Thoracic aorta (tissue), 2 donors: ENCODE measurements around the gene CPM. TPM values are rescaled to one million over a fixed set of nuclear protein-coding genes. Genes with fewer than 3 reads are reported as not detected.
"Not testable (repeated sequence)": the region's sequence is repeated elsewhere in the genome, so short reads cannot be mapped to it uniquely, and the experiment has no call there.

ENCODE experiments used
- ATAC-seq: fragments of 150-250 bp; one replicate; pipeline ENCODE4 v1.8.0; 2017; ENCODE audit warnings: low read depth; ENCODE audit not compliant: insufficient number of reproducible peaks, low FRiP score
- DNase-seq: peaks from one replicate; pipeline ENCODE4 v3.0.0-alpha.2; 2020; ENCODE audit warnings: low spot score
- H3K27ac ChIP-seq, 2 donors: fragments of 200-600 bp; sonication (generic); 1 replicate in 1 of 2; 2 replicates in 1 of 2; pipeline ENCODE4 v1.5.1; 2016; ENCODE audit warnings: mild to moderate bottlenecking in 2 of 2, moderate library complexity in 2 of 2
- H3K27me3 ChIP-seq: fragments of 200-600 bp; sonication (generic); replicated peaks from 2 replicates; pipeline ENCODE4 v1.6.0; 2016; ENCODE audit warnings: mild to moderate bottlenecking; ENCODE audit not compliant: insufficient read depth
- H3K36me3 ChIP-seq: fragments of 200-600 bp; sonication (generic); one replicate; pipeline ENCODE4 v1.5.1; 2016
- H3K4me1 ChIP-seq, 2 donors: fragments of 200-600 bp; sonication (generic); 1 replicate in 1 of 2; 2 replicates in 1 of 2; pipeline versions ENCODE4 v1.5.1 to v1.6.0; 2016; ENCODE audit warnings: low read depth in 2 of 2, mild to moderate bottlenecking in 1 of 2; ENCODE audit not compliant: control insufficient read depth in 1 of 2
- H3K4me3 ChIP-seq: fragments of 200-600 bp; sonication (generic); 2 replicates; pipeline ENCODE4 v1.5.1; 2016; ENCODE audit warnings: mild to moderate bottlenecking
- H3K9me3 ChIP-seq: fragments of 200-600 bp; sonication (generic); 2 replicates; pipeline ENCODE4 v1.5.1; 2016
- total RNA-seq, 2 donors: library from RNA; depleted of rRNA; stranded (reverse); fragments of >200 nt; gene quantifications; one replicate each; pipeline versions ENCODE4 v1.1.0 to v1.2.3, GENCODE V29; 2016
- TF ChIP-seq, protein P1 (sequence below): fragments of 200-600 bp; sonication (generic); IDR thresholded peaks from one replicate; pipeline ENCODE4 v1.5.1; 2019; ENCODE audit warnings: antibody characterized with exemption

CPM gene
- total RNA-seq, 2 donors from 2014 or later = 22.1 to 62.3 TPM

DNA sequence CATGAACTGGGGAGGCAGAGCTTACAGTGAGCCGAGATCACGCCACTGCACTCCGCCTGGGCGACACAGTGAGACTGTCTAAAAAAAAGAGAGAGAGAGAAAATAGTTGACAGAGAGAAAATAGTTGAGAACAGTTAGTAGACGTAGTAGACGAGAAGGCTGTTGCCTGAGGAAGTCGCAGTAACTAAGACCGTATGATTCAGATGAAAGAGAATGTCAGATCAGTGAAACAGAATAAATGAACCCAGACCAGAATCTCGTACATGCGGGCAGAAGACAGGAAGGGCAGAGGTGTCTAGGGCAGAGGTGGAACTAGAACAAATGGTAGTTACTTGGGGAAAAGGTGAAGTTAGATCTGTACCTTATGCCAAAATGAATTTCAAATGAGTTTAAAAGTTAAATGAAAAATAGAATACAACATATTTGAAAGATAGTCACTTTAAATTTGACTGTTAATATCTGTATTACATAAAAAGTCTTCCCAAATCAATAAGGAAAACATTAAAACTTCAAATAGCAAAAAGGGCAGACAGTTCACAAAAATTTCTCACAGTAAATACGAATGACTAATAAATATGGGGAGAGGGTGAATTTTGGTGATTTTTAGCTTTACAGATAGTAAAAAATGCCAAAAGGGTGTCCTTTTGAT lies 107.3 kb downstream of the CPM start:
- ATAC-seq (no peak), DNase-seq (no peak)
- Histone ChIP-seq H3K27me3 (no peaks in the 10 kb centered on the region), H3K9me3 (no peaks in the 10 kb centered on the region), H3K27ac (no peak overlapping the region), H3K4me1 (no peaks in the 10 kb centered on the region), H3K36me3 (peaks cover 37% of the 10 kb centered on the region), H3K4me3 (no peak overlapping the region)
- TF ChIP-seq, protein P1, sequence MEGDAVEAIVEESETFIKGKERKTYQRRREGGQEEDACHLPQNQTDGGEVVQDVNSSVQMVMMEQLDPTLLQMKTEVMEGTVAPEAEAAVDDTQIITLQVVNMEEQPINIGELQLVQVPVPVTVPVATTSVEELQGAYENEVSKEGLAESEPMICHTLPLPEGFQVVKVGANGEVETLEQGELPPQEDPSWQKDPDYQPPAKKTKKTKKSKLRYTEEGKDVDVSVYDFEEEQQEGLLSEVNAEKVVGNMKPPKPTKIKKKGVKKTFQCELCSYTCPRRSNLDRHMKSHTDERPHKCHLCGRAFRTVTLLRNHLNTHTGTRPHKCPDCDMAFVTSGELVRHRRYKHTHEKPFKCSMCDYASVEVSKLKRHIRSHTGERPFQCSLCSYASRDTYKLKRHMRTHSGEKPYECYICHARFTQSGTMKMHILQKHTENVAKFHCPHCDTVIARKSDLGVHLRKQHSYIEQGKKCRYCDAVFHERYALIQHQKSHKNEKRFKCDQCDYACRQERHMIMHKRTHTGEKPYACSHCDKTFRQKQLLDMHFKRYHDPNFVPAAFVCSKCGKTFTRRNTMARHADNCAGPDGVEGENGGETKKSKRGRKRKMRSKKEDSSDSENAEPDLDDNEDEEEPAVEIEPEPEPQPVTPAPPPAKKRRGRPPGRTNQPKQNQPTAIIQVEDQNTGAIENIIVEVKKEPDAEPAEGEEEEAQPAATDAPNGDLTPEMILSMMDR = no peak

DNA sequence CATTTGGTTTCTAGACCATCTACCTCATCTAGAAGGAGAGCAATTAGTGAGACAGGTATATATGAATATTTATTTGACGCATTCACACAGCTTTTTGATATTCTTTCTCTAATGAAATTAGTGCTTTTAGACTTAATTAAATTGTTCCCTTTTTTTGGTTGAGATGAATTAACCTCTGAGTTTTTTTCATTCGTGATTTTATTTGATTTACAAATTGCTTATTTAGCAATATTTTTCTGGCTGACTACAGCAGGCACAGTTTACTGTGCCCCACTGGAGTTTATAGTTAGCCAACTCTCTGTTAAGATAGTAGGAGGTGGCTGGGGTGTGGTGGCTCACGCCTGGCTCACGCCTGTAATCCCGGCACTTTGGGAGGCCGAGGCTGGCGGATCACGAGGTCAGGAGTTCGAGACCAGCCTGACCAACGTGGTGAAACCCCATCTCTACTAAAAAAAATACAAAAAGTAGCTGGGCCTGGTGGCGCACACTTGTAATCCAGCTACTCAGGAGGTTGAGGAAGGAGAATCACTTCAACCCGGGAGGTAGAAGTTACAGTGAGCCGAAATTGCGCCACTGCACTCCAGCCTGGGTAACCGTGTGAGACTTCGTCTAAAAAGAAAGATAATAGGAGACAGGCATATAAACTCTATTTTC lies 108.2 kb downstream of the CPM start:
- Histone ChIP-seq H3K27ac (no peak overlapping the region), H3K4me3 (no peak overlapping the region), H3K27me3 (no peaks in the 10 kb centered on the region), H3K4me1 (no peaks in the 10 kb centered on the region), H3K9me3 (no peaks in the 10 kb centered on the region), H3K36me3 (peaks cover 38% of the 10 kb centered on the region)
- ATAC-seq (no peak), DNase-seq (no peak)
- TF ChIP-seq, protein P1 = no peak

DNA sequence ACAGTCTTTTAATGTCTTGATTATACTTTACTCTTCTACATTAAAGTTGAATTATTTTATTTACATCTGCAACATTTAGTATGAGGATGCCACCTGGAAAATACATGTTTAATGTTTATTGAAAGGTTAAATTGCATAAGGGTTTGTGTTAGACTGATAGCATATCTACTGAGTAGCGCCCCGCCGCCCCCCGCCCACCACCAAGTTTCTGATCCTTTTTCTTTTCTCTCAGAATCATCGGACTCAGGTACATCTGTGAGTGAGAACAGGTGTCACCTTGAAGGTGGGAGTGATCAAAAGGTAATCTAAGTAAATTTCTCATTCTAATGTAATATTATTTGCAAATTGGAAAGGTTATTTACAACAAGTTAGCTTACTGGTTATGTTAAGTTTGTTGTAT lies 108.8 kb downstream of the CPM start:
- H3K4me3 ChIP-seq = no peak overlapping the region
- H3K27ac ChIP-seq = no peak overlapping the region
- DNase-seq (no peak), ATAC-seq (no peak)
- no peaks in the 10 kb centered on the region for H3K27me3 ChIP-seq
- H3K9me3 ChIP-seq = no peaks in the 10 kb centered on the region
- TF ChIP-seq, protein P1 = no peak
- peaks cover 44% of the 10 kb centered on the region for H3K36me3 ChIP-seq
- no peaks in the 10 kb centered on the region for H3K4me1 ChIP-seq

DNA sequence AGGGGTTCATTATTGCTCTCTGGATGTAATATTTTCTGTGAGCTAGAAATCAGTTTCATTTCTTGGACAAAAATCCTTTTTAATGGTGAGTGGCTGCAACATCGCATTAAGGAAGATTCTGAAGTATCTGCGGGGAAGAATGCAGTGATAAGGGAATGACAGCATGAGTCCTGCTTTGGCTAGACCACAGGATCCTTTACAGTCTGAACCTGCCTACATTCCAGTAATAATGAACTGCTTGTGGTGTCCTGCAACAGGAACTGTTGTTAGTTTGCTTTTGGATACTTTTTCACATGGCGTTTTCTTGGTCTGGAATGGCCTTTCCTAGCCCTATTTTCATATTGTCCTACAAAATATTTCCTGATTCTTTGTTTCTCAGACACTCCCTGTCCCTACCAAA lies 109.3 kb downstream of the CPM start:
- peaks cover 45% of the 10 kb centered on the region for H3K36me3 ChIP-seq
- H3K4me3 ChIP-seq = no peak overlapping the region
- H3K27ac ChIP-seq = no peak overlapping the region
- H3K27me3 ChIP-seq = no peaks in the 10 kb centered on the region
- DNase-seq (no peak), ATAC-seq (no peak)
- no peaks in the 10 kb centered on the region for H3K4me1 ChIP-seq
- H3K9me3 ChIP-seq = no peaks in the 10 kb centered on the region
- TF ChIP-seq, protein P1 = no peak

DNA sequence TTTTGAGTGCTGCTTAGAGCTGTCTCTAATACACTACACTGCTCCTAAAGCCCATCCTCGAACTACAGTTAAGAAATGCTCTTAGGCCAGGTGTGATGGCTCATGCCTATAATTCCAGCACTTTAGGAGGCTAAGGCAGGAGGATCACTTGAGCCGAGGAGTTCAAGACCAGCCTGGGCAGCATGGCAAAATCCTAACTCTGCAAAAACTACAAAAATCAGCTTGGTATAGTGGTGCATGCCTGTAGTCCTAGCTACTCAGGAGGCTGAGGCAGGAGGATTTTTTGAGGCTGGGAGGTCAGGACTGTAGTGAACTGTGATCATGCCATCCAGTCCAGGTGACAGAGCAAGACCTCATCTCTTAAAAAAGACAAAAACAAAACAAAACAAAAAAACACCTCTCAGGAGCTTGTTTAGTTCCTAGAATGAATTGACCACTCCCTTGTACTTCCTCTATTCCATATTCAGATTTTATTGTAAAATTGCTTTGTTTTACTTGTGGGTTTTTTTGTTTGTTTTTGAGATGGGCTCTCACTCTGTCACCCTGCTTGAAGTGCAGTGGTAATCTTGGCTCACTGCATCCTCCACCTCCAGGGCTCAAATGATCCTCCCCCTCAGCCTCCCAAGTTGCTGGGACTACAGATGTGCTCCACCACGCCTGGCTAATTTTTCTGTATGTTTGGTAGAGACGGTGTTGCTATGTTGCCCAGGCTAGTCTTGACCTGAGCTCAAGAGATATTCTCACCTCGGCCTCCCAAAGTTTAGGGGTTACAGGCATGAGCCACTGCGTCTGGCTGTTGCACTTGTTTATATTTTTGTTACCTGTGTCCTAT lies 111.4 kb downstream of the CPM start:
- Histone ChIP-seq H3K9me3 (no peaks in the 10 kb centered on the region), H3K4me3 (no peak overlapping the region), H3K27me3 (no peaks in the 10 kb centered on the region), H3K27ac (no peak overlapping the region), H3K4me1 (no peaks in the 10 kb centered on the region), H3K36me3 (peaks cover 42% of the 10 kb centered on the region)
- TF ChIP-seq, protein P1 = no peak
- DNase-seq (no peak), ATAC-seq (no peak)

DNA sequence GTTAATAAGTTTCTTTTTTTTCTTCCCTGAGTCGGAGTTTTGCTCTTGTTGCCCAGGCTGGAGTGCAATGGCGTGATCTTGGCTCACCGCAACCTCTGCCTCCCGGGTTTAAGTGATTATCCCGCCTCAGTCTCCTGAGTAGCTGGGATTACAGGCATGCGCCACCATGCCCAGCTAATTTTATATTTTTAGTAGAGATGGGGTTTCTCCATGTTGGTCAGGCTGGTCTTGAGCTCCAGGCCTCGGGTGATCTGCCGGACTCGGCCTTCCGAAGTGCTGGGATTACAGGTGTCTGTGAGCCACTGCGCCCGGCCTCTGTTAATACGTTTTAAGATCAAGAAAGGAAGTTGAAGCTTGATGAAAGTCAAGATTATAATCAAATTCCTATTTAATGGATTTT lies 113.5 kb downstream of the CPM start:
- DNase-seq, ATAC-seq, H3K9me3 ChIP-seq, H3K27me3 ChIP-seq, H3K27ac ChIP-seq, H3K4me3 ChIP-seq: not testable (repeated sequence)
- peaks cover 16 to 17% of the 10 kb centered on the region in 2 donors for H3K4me1 ChIP-seq
- H3K36me3 ChIP-seq = peaks cover 32% of the 10 kb centered on the region
